ENCODE measurements around the gene SORT1. TPM values are rescaled to one million over a fixed set of nuclear protein-coding genes. Genes with fewer than 3 reads are reported as not detected.
"Not testable (repeated sequence)": the region's sequence is repeated elsewhere in the genome, so short reads cannot be mapped to it uniquely, and the experiment has no call there.

The SORT1 gene
- total RNA-seq, 1 donor from 2014 or later = 7.9 TPM

DNA sequence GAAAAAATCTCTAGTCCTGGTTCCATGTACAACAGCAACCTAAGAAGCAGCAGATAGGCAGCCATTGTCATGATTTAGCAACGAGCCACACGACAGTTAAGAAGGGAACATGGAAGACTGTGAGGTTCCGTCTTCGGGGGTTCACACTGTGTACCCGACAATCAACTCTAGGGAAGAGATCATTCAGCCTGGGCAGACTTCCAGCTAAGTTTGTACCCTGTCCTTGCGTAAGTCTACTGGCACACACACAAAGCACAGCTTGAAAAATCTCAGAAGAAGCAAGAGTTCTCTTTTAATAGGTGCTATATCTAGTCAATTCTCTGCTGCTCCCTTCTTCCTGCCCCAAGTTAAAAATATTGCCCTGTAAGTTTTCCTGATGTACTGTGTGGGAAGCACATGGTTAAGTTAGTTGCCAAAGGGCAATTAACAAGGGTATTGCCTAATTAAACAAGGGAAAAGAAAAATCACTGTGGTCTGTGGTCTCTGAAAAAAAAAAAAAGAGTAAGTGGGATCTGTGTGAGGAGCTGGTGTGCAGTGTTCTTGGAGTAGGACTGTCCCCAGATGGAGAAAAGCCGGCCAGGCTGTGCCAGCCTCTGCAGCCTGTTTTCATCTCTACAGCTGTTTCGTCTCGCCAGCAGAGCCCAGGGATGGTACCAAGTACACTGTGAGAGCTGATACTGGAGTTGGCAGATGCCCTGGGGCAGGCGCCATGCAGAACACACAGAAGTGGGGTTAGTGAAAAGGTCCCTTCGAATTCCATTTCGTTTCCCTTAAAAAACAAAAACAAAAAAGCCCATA, 84.5 kb downstream of the SORT1 start:
- H3K36me3 ChIP-seq (ENCODE audit: control insufficient read depth, insufficient read depth, low read length) = no peaks in the 10 kb centered on the region
- FAIRE-seq = no peak
- no peak for DNase-seq (ENCODE audit: low read depth)
- no peaks in the 10 kb centered on the region for H3K27me3 ChIP-seq (ENCODE audit: control insufficient read depth, insufficient read depth, low read length)
- TF ChIP-seq, protein P1, sequence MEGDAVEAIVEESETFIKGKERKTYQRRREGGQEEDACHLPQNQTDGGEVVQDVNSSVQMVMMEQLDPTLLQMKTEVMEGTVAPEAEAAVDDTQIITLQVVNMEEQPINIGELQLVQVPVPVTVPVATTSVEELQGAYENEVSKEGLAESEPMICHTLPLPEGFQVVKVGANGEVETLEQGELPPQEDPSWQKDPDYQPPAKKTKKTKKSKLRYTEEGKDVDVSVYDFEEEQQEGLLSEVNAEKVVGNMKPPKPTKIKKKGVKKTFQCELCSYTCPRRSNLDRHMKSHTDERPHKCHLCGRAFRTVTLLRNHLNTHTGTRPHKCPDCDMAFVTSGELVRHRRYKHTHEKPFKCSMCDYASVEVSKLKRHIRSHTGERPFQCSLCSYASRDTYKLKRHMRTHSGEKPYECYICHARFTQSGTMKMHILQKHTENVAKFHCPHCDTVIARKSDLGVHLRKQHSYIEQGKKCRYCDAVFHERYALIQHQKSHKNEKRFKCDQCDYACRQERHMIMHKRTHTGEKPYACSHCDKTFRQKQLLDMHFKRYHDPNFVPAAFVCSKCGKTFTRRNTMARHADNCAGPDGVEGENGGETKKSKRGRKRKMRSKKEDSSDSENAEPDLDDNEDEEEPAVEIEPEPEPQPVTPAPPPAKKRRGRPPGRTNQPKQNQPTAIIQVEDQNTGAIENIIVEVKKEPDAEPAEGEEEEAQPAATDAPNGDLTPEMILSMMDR (IDR thresholded peaks at IDR 0.05; ENCODE audit: insufficient read depth, low read length, severe bottlenecking) = no peak
- H3K4me3 ChIP-seq (ENCODE audit: low read depth, low read length) = no peak overlapping the region

DNA sequence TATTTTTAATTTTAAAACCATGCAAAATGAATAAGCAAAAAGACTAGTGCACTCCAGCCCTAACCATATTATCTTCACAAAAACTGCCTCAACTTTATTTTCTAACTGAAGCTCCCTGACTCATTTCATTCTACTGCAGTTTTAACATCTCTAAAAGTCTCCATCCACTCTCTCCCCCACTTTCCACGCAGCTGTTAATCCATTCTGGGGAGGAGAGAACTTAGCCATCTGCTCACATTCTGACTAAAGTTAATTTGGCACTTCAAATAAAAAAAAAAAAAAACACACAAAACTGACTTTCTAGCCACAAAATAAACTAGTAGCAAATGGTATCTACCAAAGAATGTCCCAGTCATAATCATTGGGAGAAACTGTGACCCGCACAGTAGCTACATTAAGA, 85.5 kb downstream of the SORT1 start:
- DNase-seq (ENCODE audit: low read depth) = no peak
- no peak overlapping the region for H3K4me3 ChIP-seq (ENCODE audit: low read depth, low read length)
- no peaks in the 10 kb centered on the region for H3K36me3 ChIP-seq (ENCODE audit: control insufficient read depth, insufficient read depth, low read length)
- no peak for FAIRE-seq
- TF ChIP-seq, protein P1 (IDR thresholded peaks at IDR 0.05; ENCODE audit: insufficient read depth, low read length, severe bottlenecking) = no peak
- no peaks in the 10 kb centered on the region for H3K27me3 ChIP-seq (ENCODE audit: control insufficient read depth, insufficient read depth, low read length)

DNA sequence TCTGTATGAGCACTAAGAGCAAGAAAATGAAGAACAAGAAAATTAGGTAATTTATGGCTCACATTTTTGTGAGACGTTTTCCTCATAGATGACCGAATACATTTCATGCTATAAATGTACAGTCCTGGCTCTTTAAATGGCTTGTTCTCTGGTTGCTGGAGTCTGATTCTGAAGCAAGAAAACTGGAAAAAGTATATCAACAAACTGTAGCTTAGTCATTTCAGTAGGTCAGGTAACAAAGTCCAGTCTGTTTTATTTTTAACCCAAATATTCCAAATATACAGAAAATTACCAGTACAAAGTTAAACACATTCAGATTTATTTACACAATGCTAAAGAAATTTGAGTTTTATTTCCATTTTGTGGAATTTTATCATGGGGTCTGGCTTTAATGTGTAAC, 88.4 kb downstream of the SORT1 start:
- no peaks in the 10 kb centered on the region for H3K27me3 ChIP-seq (ENCODE audit: control insufficient read depth, insufficient read depth, low read length)
- FAIRE-seq = no peak
- no peaks in the 10 kb centered on the region for H3K36me3 ChIP-seq (ENCODE audit: control insufficient read depth, insufficient read depth, low read length)
- H3K4me3 ChIP-seq (ENCODE audit: low read depth, low read length) = no peak overlapping the region
- TF ChIP-seq, protein P1 (IDR thresholded peaks at IDR 0.05; ENCODE audit: insufficient read depth, low read length, severe bottlenecking) = no peak
- DNase-seq (ENCODE audit: low read depth) = no peak

DNA sequence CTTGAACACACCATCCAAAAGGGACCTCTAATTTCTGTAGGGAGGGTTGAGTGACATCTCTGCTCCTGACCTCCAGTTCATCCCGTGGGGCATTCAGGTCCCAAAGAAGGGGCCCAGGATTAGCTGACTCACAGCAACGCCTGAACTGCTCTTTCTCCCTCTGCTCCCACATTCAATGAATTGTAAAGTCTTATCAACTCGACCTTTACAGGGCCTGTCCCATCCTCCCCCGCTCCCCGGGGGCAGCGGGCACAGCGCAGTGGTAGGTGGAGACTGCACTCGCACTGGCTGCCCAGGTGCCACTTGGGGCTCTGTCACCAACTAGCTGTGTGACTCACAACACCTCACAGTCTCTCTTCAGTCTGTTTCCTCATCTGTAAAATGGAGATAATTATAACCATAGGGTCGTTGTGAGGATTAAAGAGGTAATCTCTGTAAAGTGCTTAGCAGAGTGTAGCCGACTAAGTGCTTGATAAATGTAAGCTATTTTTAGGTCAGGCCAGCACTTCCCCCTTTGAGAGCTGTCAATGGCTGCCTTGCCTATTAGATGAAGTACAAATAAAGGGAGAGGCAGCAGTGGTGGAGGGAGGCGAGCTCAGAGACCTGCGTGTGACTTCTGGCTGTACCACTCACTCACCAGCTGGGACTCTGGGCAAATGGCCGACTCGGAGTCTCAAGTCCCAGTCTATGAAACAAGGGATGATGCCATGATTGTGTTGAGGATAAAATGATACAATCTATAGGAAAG, 90.3 kb downstream of the SORT1 start:
- Histone ChIP-seq H3K36me3 (ENCODE audit: control insufficient read depth, insufficient read depth, low read length) (no peaks in the 10 kb centered on the region), H3K4me3 (ENCODE audit: low read depth, low read length) (no peak overlapping the region), H3K27me3 (ENCODE audit: control insufficient read depth, insufficient read depth, low read length) (no peaks in the 10 kb centered on the region)
- FAIRE-seq (no peak), DNase-seq (ENCODE audit: low read depth) (no peak)
- TF ChIP-seq, protein P1 (IDR thresholded peaks at IDR 0.05; ENCODE audit: insufficient read depth, low read length, severe bottlenecking) = no peak

DNA sequence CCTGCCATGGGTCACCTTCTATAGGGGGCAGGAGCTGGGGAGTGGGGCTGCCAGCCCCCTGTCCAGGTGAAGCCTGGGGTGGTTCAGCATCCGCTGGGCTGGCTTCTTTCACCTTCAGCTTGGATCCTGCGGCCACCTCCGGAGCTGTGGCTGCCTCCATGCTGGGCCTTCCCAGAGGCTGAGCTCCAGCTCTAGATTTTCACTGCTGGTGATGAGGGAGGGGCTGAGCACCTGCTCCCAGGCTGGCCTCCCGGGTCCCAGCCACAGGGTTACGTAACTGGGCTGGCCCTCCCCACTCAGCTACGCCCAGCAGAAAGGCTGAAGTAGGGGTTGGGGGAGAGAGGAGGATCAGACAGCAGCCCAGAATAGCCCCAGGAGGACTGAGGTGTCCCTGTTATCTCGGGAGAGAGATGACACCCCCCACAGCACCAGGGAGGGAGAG, 90.9 kb downstream of the SORT1 start, which contains the start of gene MYBPHL:
Gene MYBPHL (minus strand): TSS at position 180 of the 442 bp plus-strand sequence. CDS start 20 bp downstream, at position 160.
- Histone ChIP-seq H3K4me3 (ENCODE audit: low read depth, low read length) (no peak within 1 kb of the TSS), H3K36me3 (ENCODE audit: control insufficient read depth, insufficient read depth, low read length) (no peaks in the 10 kb centered on the region), H3K27me3 (ENCODE audit: control insufficient read depth, insufficient read depth, low read length) (no peaks in the 10 kb centered on the region)
- no peak for FAIRE-seq
- TF ChIP-seq, protein P1 (IDR thresholded peaks at IDR 0.05; ENCODE audit: insufficient read depth, low read length, severe bottlenecking) = no peak
- DNase-seq (ENCODE audit: low read depth) = no peak

DNA sequence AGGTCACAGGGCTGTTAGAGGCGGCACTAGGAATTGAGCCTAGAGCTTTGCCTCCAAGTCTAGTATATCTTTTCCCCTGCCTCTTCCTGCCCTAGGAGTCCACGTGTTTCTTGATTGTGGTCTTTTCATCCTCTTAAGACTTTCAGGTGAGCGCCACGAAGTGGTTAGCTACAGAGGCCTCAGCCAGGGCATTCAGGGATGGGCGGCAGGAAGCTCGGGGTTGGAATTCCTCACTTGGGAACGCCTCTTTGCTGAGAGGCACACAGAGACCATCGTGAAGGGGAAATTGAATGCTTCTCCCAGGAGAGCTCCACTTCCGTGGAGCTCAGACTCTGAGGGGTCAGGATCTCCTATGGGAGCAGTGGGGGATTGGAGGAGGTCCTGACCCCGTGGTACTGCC, 91.7 kb downstream of the SORT1 start:
- H3K36me3 ChIP-seq (ENCODE audit: control insufficient read depth, insufficient read depth, low read length); FAIRE-seq; H3K4me3 ChIP-seq (ENCODE audit: low read depth, low read length); H3K27me3 ChIP-seq (ENCODE audit: control insufficient read depth, insufficient read depth, low read length); DNase-seq (ENCODE audit: low read depth): not testable (repeated sequence)
